Kidney (tissue), 14 donors: Measurements from ENCODE around the gene DDAH2. TPM values are rescaled to one million over a fixed set of nuclear protein-coding genes. Genes with fewer than 3 reads are reported as not detected.

Experiments used
- DNase-seq, 5 donors: peaks; one replicate each; pipeline ENCODE4 v3.0.0-alpha.2; 2013 to 2020
- FAIRE-seq: peaks from 2 replicates; lab custom pipeline; 2012; peaks lifted over from hg19 to GRCh38; lab: Jason Lieb, UNC
- H3K27ac ChIP-seq, 2 donors: one replicate each; pipeline ENCODE4 v1.7.0; 2013; ENCODE audit warnings: low read depth in 2 of 2, low read length in 2 of 2, inconsistent platforms in 1 of 2
- H3K27me3 ChIP-seq: one replicate; pipeline ENCODE4 v1.7.1; 2013; ENCODE audit warnings: low read length, inconsistent platforms; ENCODE audit not compliant: control insufficient read depth, insufficient read depth
- H3K36me3 ChIP-seq, 3 donors: one replicate each; pipeline versions ENCODE4 v1.7.0 to v1.7.1; 2013; ENCODE audit warnings: low read length in 3 of 3, control low read depth in 1 of 3, inconsistent platforms in 1 of 3; ENCODE audit not compliant: insufficient read depth in 3 of 3, control insufficient read depth in 2 of 3
- H3K4me1 ChIP-seq, 3 donors: one replicate each; pipeline versions ENCODE4 v1.7.0 to v1.7.1; 2013; ENCODE audit warnings: low read length in 3 of 3, inconsistent platforms in 1 of 3, low read depth in 1 of 3; ENCODE audit not compliant: control insufficient read depth in 2 of 3, insufficient read depth in 2 of 3
- H3K4me3 ChIP-seq, 3 donors: one replicate each; pipeline versions ENCODE4 v1.7.0 to v1.8.1; 2013; ENCODE audit warnings: low read length in 3 of 3, control low read depth in 1 of 3, inconsistent platforms in 1 of 3
- H3K9ac ChIP-seq, 3 donors: one replicate each; pipeline versions ENCODE4 v1.7.0 to v1.7.1; 2013; ENCODE audit warnings: low read length in 3 of 3, control low read depth in 1 of 3, inconsistent platforms in 1 of 3
- H3K9me3 ChIP-seq, 3 donors: one replicate each; pipeline versions ENCODE4 v1.7.0 to v1.7.1; 2013; ENCODE audit warnings: low read length in 3 of 3, control low read depth in 1 of 3, inconsistent platforms in 1 of 3; ENCODE audit not compliant: control insufficient read depth in 2 of 3, insufficient read depth in 1 of 3
- CTCF ChIP-seq: IDR thresholded peaks from 3 replicates; pipeline ENCODE4 v1.5.1; 2012; ENCODE audit warnings: mild to moderate bottlenecking, moderate library complexity, borderline replicate concordance; ENCODE audit not compliant: insufficient read depth; ENCODE audit errors: extremely low read depth
- intact Hi-C: fragments of 100-400 bp; cut with DNase I; formaldehyde crosslinking; loops from one replicate; pipeline ENCODE4 v1.11.1; 2022
- polyA plus RNA-seq: library from polyadenylated mRNA; stranded (reverse); fragments of 350-450 nt; fragmentation: Illumina TruSeq; extraction: RNeasy Lipid Tissue Mini Kit (QIAGEN cat#74804); gene quantifications from one replicate; pipeline ENCODE4 v1.2.3, GENCODE V29; 2014; ENCODE audit warnings: low read depth, low replicate concordance; ENCODE audit not compliant: insufficient read depth
- total RNA-seq: library from RNA; stranded (reverse); fragmentation: NEBNext Ultra II Directional; extraction: Animal tissue kit (Norgen Biotek cat#: 25700); gene quantifications from one replicate; pipeline ENCODE4 v1.2.1, GENCODE V29; 2021
- donor health status: control.
- donor health status: control.
- donor health status: control.
- donor health status: control.
- donor health status: control.
- donor health status: DM: yes; HTN: yes; CAD: no.
- donor health status: Normal renal cell carcinoma (clear cell type).

The DDAH2 gene
- total and polyA plus RNA-seq, 2 donors from 2014 or later: 98.9 to 147 TPM

- no peak overlapping the region for H3K27ac ChIP-seq
- peaks cover 6 to 16% (median 15%) of the 10 kb centered on the region in 3 donors for H3K4me1 ChIP-seq
- intact Hi-C loops: no loop called here
- DNase-seq (no peak), FAIRE-seq (no peak)
- peaks cover 2 to 3% (median 3%) of the 10 kb centered on the region in 3 donors for H3K36me3 ChIP-seq
- H3K9ac ChIP-seq: no peak overlapping the region
- no peaks in the 10 kb centered on the region for H3K9me3 ChIP-seq
- no peak overlapping the region for H3K4me3 ChIP-seq
- TF ChIP-seq CTCF: no peak
- H3K27me3 ChIP-seq: no peaks in the 10 kb centered on the region
Measured at GRCh38 chr6:31742894-31743293, 13.8 kb upstream of the DDAH2 start.

- Histone ChIP-seq H3K4me3 (no peak overlapping the region), H3K4me1 (peaks cover 10 to 27% (median 24%) of the 10 kb centered on the region in 3 donors), H3K27ac (no peak overlapping the region), H3K9ac (no peak overlapping the region), H3K9me3 (no peaks in the 10 kb centered on the region), H3K36me3 (peaks cover 0 to 2% (median 0%) of the 10 kb centered on the region in 3 donors), H3K27me3 (no peaks in the 10 kb centered on the region)
- no peak for TF ChIP-seq CTCF
- intact Hi-C loops: no loop called here
- DNase-seq (peak in 1 of 5 donors; percentile 5), FAIRE-seq (no peak)
Measured at GRCh38 chr6:31741815-31742214, 12.7 kb upstream of the DDAH2 start.

GRCh38 chr6:31740397-31741223 lies 11.5 kb upstream of the DDAH2 start:
- peaks cover 10 to 32% (median 27%) of the 10 kb centered on the region in 3 donors for H3K4me1 ChIP-seq
- TF ChIP-seq CTCF: no peak
- H3K4me3 ChIP-seq: peak overlapping the region; percentile 74 to 93 (median 88)
- no peaks in the 10 kb centered on the region for H3K27me3 ChIP-seq
- H3K36me3 ChIP-seq: peaks cover 0 to 2% (median 0%) of the 10 kb centered on the region in 3 donors
- intact Hi-C loops: no loop called here
- H3K27ac ChIP-seq: peak overlapping the region; percentile 92 to 93
- no peak for FAIRE-seq
- no peaks in the 10 kb centered on the region for H3K9me3 ChIP-seq
- peak in 2 of 5 donors; percentile 38 to 47 for DNase-seq
- peak overlapping the region; percentile 37 to 80 (median 60) for H3K9ac ChIP-seq
